ENCODE data around the gene KREMEN2. TPM values are rescaled to one million over a fixed set of nuclear protein-coding genes. Genes with fewer than 3 reads are reported as not detected.

The KREMEN2 gene
- total and polyA plus RNA-seq, 9 of the 15 experiments (the other 6 are each of a cell fraction or from before 2014, with no cell fraction given): 0.04 to 7.7 (median 1.5) TPM; not detected in 1

DNA sequence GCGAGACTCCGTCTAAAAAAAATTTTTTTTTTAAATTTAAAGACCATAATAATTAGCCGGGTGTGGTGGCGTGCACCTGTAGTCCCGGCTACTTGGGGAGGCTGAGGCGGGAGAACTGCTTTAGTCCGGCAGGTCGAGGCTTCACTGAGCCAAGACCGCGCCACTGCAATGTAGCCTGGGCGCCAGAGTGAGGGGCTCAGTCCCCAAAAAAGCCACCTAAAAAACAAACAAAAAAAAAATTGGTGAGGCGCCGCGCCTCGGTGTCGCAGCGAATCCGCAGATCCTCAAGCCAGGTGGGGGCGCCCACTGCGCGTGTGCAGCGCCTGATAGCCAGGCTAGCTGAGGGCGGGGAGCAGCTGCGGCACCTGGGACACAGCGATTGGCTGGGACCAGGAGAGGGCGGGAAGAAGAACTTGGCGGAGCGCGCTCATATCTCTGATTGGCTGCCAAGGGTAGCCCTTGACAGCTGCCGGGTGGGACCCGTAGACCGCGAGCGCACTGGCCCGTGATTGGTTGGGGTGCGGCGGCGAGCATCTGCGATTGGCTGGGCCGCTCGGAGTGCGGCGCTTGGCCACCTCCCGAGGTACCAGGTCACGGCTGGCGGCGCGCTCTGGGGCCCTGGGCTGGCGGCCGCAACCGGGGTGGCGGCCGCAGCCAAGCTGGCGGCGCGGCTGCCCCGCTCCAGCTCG is 39.7 kb downstream of the KREMEN2 start (continued):
- peak; percentile 100 for TF ChIP-seq CTBP1 (IDR thresholded peaks at IDR 0.05; ENCODE audit: borderline replicate concordance)
- TF ChIP-seq, protein P1, sequence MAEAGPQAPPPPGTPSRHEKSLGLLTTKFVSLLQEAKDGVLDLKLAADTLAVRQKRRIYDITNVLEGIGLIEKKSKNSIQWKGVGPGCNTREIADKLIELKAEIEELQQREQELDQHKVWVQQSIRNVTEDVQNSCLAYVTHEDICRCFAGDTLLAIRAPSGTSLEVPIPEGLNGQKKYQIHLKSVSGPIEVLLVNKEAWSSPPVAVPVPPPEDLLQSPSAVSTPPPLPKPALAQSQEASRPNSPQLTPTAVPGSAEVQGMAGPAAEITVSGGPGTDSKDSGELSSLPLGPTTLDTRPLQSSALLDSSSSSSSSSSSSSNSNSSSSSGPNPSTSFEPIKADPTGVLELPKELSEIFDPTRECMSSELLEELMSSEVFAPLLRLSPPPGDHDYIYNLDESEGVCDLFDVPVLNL (CRISPR knock-in tag; IDR thresholded peaks at IDR 0.05; ENCODE audit: low read depth): peak; percentile 20; the same call in 1 of the 2 replicates
- peak; percentile 31; the same call in 1 of the 2 replicates for TF ChIP-seq PBX2 (CRISPR knock-in tag; IDR thresholded peaks at IDR 0.05; ENCODE audit: low read depth)
- peak; percentile 94 for TF ChIP-seq PBX2 (tag; conservative IDR thresholded peaks at IDR 0.05; ENCODE audit: low read depth)
- no peak for TF ChIP-seq MITF (IDR thresholded peaks at IDR 0.05)
- TF ChIP-seq NBN (IDR thresholded peaks at IDR 0.05; ENCODE audit: low read depth): peak; percentile 74
- TF ChIP-seq ILK (tag; IDR thresholded peaks at IDR 0.05; ENCODE audit: borderline replicate concordance, low read depth): no peak
- TF ChIP-seq L3MBTL2 (IDR thresholded peaks at IDR 0.05): peak; percentile 69
- peak; percentile 24; the same call in 1 of the 2 replicates for TF ChIP-seq ZFX (CRISPR knock-in tag; IDR thresholded peaks at IDR 0.05)
- TF ChIP-seq, protein P2, sequence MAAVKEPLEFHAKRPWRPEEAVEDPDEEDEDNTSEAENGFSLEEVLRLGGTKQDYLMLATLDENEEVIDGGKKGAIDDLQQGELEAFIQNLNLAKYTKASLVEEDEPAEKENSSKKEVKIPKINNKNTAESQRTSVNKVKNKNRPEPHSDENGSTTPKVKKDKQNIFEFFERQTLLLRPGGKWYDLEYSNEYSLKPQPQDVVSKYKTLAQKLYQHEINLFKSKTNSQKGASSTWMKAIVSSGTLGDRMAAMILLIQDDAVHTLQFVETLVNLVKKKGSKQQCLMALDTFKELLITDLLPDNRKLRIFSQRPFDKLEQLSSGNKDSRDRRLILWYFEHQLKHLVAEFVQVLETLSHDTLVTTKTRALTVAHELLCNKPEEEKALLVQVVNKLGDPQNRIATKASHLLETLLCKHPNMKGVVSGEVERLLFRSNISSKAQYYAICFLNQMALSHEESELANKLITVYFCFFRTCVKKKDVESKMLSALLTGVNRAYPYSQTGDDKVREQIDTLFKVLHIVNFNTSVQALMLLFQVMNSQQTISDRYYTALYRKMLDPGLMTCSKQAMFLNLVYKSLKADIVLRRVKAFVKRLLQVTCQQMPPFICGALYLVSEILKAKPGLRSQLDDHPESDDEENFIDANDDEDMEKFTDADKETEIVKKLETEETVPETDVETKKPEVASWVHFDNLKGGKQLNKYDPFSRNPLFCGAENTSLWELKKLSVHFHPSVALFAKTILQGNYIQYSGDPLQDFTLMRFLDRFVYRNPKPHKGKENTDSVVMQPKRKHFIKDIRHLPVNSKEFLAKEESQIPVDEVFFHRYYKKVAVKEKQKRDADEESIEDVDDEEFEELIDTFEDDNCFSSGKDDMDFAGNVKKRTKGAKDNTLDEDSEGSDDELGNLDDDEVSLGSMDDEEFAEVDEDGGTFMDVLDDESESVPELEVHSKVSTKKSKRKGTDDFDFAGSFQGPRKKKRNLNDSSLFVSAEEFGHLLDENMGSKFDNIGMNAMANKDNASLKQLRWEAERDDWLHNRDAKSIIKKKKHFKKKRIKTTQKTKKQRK (IDR thresholded peaks at IDR 0.05; ENCODE audit: borderline replicate concordance, low read depth, low read length): peak; percentile 61; the same call in 1 of the 2 replicates
- peak; percentile 81 for TF ChIP-seq SP2 (IDR thresholded peaks at IDR 0.05; ENCODE audit: extremely low read depth, low read depth, low read length, poor library complexity, severe bottlenecking)
- TF ChIP-seq FOSL1 (tag; conservative IDR thresholded peaks at IDR 0.05): no peak
- peak; percentile 73 for TF ChIP-seq SMC3 (conservative IDR thresholded peaks at IDR 0.05; ENCODE audit: insufficient read depth, low read depth, low read length)
- peak; percentile 39; the same call in 1 of the 2 replicates for TF ChIP-seq ZBTB7A (IDR thresholded peaks at IDR 0.05; ENCODE audit: borderline replicate concordance, control insufficient read depth, low read depth, low read length)
- TF ChIP-seq TGIF2 (CRISPR knock-in tag; IDR thresholded peaks at IDR 0.05): peak; percentile 86; the same call in 1 of the 2 replicates

All from K562 (cell line).